Heart left ventricle (tissue), 16 donors: Measurements from ENCODE around the gene SF3B2. TPM values are rescaled to one million over a fixed set of nuclear protein-coding genes. Genes with fewer than 3 reads are reported as not detected.

Source experiments
- ATAC-seq, 4 donors: fragments of 200-7000 bp; cut with Tn5 transposase; one replicate each; pipeline ENCODE4 v1.9.1; 2020 to 2022; ENCODE audit warnings: moderate library complexity in 4 of 4, mild to moderate bottlenecking in 3 of 4, moderate number of reproducible peaks in 1 of 4
- DNase-seq, 5 donors: peaks; one replicate each; pipeline ENCODE4 v3.0.0-alpha.2; 2020
- H3K27ac ChIP-seq, 12 donors: fragments of 200-600 bp; sonication (generic) in 4 of 12; one replicate each; pipeline versions ENCODE4 v1.5.0 to v1.8.0; 2016 to 2022; ENCODE audit warnings: mild to moderate bottlenecking in 2 of 12
- H3K27me3 ChIP-seq, 9 donors: fragments of 200-600 bp; sonication (generic) in 2 of 9; one replicate each; pipeline versions ENCODE4 v1.5.1 to v1.8.0; 2016 to 2022; ENCODE audit warnings: mild to moderate bottlenecking in 3 of 9
- H3K36me3 ChIP-seq, 9 donors: fragments of 200-600 bp; sonication (generic) in 2 of 9; one replicate each; pipeline versions ENCODE4 v1.5.0 to v1.8.0; 2018 to 2022; ENCODE audit warnings: mild to moderate bottlenecking in 2 of 9
- H3K4me1 ChIP-seq, 12 donors: fragments of 200-600 bp; sonication (generic) in 4 of 12; one replicate each; pipeline versions ENCODE4 v1.5.0 to v1.8.0; 2016 to 2022; ENCODE audit warnings: mild to moderate bottlenecking in 3 of 12
- H3K4me3 ChIP-seq, 12 donors: fragments of 200-600 bp; sonication (generic) in 4 of 12; one replicate each; pipeline versions ENCODE4 v1.5.0 to v1.8.0; 2017 to 2022; ENCODE audit warnings: mild to moderate bottlenecking in 9 of 12, moderate library complexity in 4 of 12
- H3K9me3 ChIP-seq, 12 donors: fragments of 200-600 bp; sonication (generic) in 4 of 12; one replicate each; pipeline versions ENCODE4 v1.5.0 to v1.8.0; 2016 to 2022; ENCODE audit warnings: mild to moderate bottlenecking in 1 of 12
- CTCF ChIP-seq, 12 donors: fragments of 200-600 bp; sonication (generic) in 4 of 12; IDR thresholded peaks; one replicate each; pipeline versions ENCODE4 v1.5.0 to v1.8.0; 2018 to 2022; ENCODE audit warnings: antibody characterized with exemption in 12 of 12, mild to moderate bottlenecking in 5 of 12
- POLR2A ChIP-seq, 2 donors: fragments of 450-650 bp; IDR thresholded peaks; one replicate each; pipeline ENCODE4 v1.6.1; 2017; ENCODE audit warnings: antibody characterized with exemption in 2 of 2, mild to moderate bottlenecking in 2 of 2, moderate library complexity in 2 of 2
- WGBS, 4 donors: extraction: QIAGEN DNeasy Blood & Tissue Kit in 2 of 4; methylation state at CpG; one replicate each; pipeline versions ENCODE4 v1.1.5 to v1.1.7; 2013 to 2018; 5-methylcytosine and 5-hydroxymethylcytosine counted together
- intact Hi-C, 10 donors: fragments of 100-400 bp; cut with DNase I; formaldehyde crosslinking; loops; one replicate each; pipeline versions ENCODE4 v1.11.1 to v1.14.2; 2022
- polyA plus RNA-seq, 2 donors: library from polyadenylated mRNA; stranded (reverse); fragments of 200-250 nt; gene quantifications; one replicate each; pipeline ENCODE4 v1.2.3, GENCODE V29; 2013
- total RNA-seq, 9 donors: library from RNA; depleted of rRNA in 2 of 9; stranded (reverse); fragments of >200 nt in 2 of 9; fragmentation: NEBNext Ultra II Directional in 3 of 9; extraction: Animal tissue kit (Norgen Biotek cat#: 25700) in 3 of 9; gene quantifications; one replicate each; pipeline versions ENCODE4 v1.1.0 to v1.2.4, GENCODE V29; 2016 to 2023
- donor health status: ischemic (EF 13 %, LVEDD 7.1; RV severe dilation, severe dysfunction).
- donor health status: healthy with polysubstance abuse.
- donor health status: DM: no; HTN: yes; CAD: no.
- donor health status: DM: no; HTN: no; CAD: no.
- donor health status: ischemic (EF 25% LVEDD 6.9; RV normal size, moderate dysfunction).
- donor health status: ischemic (EF 25% LVEDD 5.7; RV mildly dilated, moderate dysfunction).
- donor health status: healthy.
- donor health status: DM: yes; HTN: yes; CAD: no.
- donor health status: ischemic (EF 35%, LVEDD 5.7; RV mildly dilated, moderate dysfunction).
- donor health status: nonischemic (EF 11% LVEDD 7.7; RV severe dilation, severe dysfunction).
- donor health status: DM: yes; HTN: yes; CAD: no.
- donor health status: PGD.
- donor health status: ischemic (EF 29% LVEDD 5.4; RV normal size, mild dysfunction).
- donor health status: nonischemic (EF 23%, LVEDD 6.1; RV moderate dilation, normal function).

Gene SF3B2
- total and polyA plus RNA-seq, 11 donors = 43.5 to 106 (median 79.6) TPM

DNA sequence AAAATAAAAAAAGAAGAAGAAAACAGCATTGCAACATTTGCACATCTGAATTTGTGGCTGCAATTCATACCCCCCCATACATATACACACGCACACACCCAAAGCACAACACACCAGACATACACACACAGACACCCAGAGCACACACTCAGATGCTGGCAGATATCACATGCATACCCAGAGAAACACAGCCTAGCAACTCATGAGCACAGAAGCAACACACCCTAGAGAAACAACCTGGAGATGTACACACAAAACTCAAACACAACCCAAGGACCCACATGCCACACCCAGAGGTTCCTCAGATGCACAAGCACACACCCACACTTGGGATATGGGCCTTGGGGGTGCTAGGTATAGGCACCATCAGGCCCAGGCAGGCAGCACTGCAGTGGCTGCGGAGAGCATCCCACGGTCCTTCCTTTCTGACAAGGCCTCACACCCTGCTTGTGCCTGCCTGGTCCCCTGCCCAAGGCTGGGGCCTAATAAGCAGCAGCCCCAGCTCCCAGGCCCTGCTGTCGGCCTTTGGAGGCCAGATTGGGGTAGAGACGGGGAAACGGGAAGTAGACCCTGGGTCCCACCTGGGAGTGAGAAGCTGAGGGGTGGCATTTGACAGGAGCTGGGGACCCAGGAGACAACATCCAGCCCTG lies 37.2 kb upstream of the SF3B2 start:
- 81 to 97% (median 91%) methylated on average over 5 to 6 of the region's 6 CpGs for WGBS, 4 donors
- no peak overlapping the region for H3K4me3 ChIP-seq
- intact Hi-C loops = no loop called here

DNA sequence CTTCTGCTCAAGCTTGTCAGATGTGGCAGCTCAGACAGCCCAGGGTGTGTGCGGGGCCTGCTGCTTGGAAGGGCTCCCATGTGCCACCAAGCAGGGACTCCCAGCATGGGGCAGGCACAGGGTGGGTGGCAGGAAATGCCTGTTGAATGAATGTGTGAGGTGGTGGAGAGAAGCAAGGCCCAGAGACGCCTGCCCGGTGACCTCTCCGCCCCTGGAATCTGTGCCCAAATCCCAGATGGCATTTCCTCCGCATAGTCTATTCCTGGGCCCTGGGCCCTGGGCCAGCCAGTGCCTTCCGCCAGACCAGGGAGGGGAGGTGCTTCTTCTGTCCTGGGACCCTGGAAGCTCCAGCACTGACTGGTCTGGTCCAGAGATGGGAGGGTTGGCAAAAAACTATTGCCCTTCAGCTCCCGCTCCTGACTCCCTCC lies 36.7 kb upstream of the SF3B2 start:
- Histone ChIP-seq H3K4me1 (peaks cover 0 to 25% (median 7%) of the 10 kb centered on the region in 12 donors), H3K9me3 (no peaks in the 10 kb centered on the region), H3K27ac (peak overlapping the region in 8 of 12 donors; percentile 19 to 74 (median 38)), H3K4me3 (no peak overlapping the region), H3K36me3 (no peaks in the 10 kb centered on the region), H3K27me3 (peaks cover 9 to 29% (median 16%) of the 10 kb centered on the region in 9 donors)
- intact Hi-C loops = no loop called here
- DNase-seq = peak; percentile 52 to 60 (median 55)
- peak; percentile 45 to 76 (median 70) for ATAC-seq
- TF ChIP-seq CTCF (IDR thresholded peaks at IDR 0.05) = no peak
- no peak for TF ChIP-seq POLR2A (IDR thresholded peaks at IDR 0.05)
- WGBS, 4 donors = 32 to 53% (median 50%) methylated on average over 6 to 7 of the region's 7 CpGs

More for the DNA sequence above, 37.2 kb upstream of the SF3B2 start:
- Histone ChIP-seq H3K27me3 (peaks cover 9 to 29% (median 16%) of the 10 kb centered on the region in 9 donors), H3K36me3 (no peaks in the 10 kb centered on the region), H3K27ac (peak overlapping the region in 8 of 12 donors; percentile 19 to 74 (median 38)), H3K9me3 (no peaks in the 10 kb centered on the region), H3K4me1 (peaks cover 0 to 25% (median 7%) of the 10 kb centered on the region in 12 donors)
- TF ChIP-seq POLR2A (IDR thresholded peaks at IDR 0.05) (no peak), CTCF (IDR thresholded peaks at IDR 0.05) (no peak)
- ATAC-seq = peak in 3 of 4 donors; percentile 4 to 10 (median 8)
- DNase-seq = peak in 1 of 5 donors; percentile 20

DNA sequence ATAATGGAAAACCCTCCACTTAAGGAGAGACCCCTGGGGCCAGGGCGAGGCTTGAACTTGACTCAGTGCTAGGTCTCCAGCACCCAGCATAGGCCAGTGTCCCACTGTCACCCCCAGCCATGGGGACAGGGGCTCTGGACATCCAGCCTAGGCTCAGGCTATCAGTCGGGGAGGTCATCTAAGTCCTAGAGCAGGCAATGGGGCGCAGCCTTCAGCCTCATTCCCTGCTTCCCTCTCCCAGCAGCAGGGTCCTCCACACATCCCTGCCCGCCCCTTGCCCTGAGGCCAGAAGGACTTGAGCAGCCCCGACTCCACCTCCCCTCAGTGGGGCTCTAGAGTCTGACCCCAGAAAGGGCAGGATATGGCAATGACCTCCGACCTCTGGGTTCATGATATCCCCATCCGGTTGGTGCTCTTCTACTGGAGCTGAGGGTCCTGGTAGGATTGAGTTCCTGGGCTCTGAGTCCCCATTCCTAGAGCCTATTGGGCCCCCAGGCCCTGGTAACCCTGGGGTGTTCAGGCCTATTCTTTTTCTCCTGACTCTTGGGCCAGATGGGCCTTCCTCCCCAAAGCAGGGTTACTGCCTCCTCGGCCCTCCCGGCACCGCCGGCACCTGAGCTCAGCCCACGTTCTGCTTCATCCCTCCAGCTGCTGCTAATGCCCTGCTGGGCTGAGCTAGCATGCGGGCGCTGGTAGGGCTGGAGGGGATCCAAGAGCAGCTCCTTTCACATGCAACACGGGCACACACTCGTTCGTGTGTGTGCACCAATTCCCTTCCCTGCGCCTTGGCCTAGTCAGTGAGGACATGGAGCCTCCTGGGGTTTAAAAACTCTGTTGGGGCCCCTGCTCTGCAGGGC lies 36.0 kb upstream of the SF3B2 start:
- TF ChIP-seq CTCF (IDR thresholded peaks at IDR 0.05) (no peak), POLR2A (IDR thresholded peaks at IDR 0.05) (no peak)
- peaks cover 0 to 25% (median 7%) of the 10 kb centered on the region in 12 donors for H3K4me1 ChIP-seq
- intact Hi-C loops = no loop called here
- H3K27me3 ChIP-seq = peaks cover 9 to 29% (median 13%) of the 10 kb centered on the region in 9 donors
- H3K27ac ChIP-seq = peak overlapping the region in 5 of 12 donors; percentile 19 to 74 (median 52)
- DNase-seq = no peak
- H3K4me3 ChIP-seq = no peak overlapping the region
- 64 to 80% (median 76%) methylated on average over 17 to 18 of the region's 18 CpGs for WGBS, 4 donors
- H3K36me3 ChIP-seq = no peaks in the 10 kb centered on the region
- ATAC-seq = peak in 3 of 4 donors; percentile 7 to 29 (median 8)
- H3K9me3 ChIP-seq = no peaks in the 10 kb centered on the region

GRCh38 chr11:66016793-66017177 lies 35.4 kb upstream of the SF3B2 start:
- TF ChIP-seq POLR2A (IDR thresholded peaks at IDR 0.05) (no peak), CTCF (IDR thresholded peaks at IDR 0.05) (no peak)
- no peak overlapping the region for H3K4me3 ChIP-seq
- H3K4me1 ChIP-seq = peaks cover 0 to 29% (median 7%) of the 10 kb centered on the region in 12 donors
- no peaks in the 10 kb centered on the region for H3K36me3 ChIP-seq
- WGBS, 4 donors = 85 to 90% (median 88%) methylated on average over 10 of the region's 10 CpGs
- no peaks in the 10 kb centered on the region for H3K9me3 ChIP-seq
- no peak for ATAC-seq
- DNase-seq = no peak
- H3K27ac ChIP-seq = no peak overlapping the region
- intact Hi-C loops = no loop called here
- peaks cover 6 to 23% (median 8%) of the 10 kb centered on the region in 9 donors for H3K27me3 ChIP-seq
